ENCODE results near the gene TLCD3B. TPM values are rescaled to one million over a fixed set of nuclear protein-coding genes. Genes with fewer than 3 reads are reported as not detected.
"Not testable (repeated sequence)": the region's sequence is repeated elsewhere in the genome, so short reads cannot be mapped to it uniquely, and the experiment has no call there.

Gene TLCD3B
- total RNA-seq, 1 experiment from 2014 or later: 20.9 TPM

- DNase-seq: no peak
- no peaks in the 10 kb centered on the region for H3K79me2 ChIP-seq (ENCODE audit: insufficient read depth, low read length)
- H3K27me3 Mint-ChIP-seq (ENCODE audit: low read depth): peaks cover 15% of the 10 kb centered on the region
- no peak overlapping the region for H3K23ac ChIP-seq (ENCODE audit: insufficient read length, low read depth, low read length)
- H3K4me1 ChIP-seq (ENCODE audit: insufficient read depth, low read length): no peaks in the 10 kb centered on the region
- H2AK5ac ChIP-seq (ENCODE audit: insufficient read length, low read length): no peak overlapping the region
- no peaks in the 10 kb centered on the region for H3K9me3 Mint-ChIP-seq
- no peak overlapping the region for H2AFZ ChIP-seq (ENCODE audit: low read length)
- no peaks in the 10 kb centered on the region for H4K20me1 ChIP-seq (ENCODE audit: control insufficient read depth, insufficient read depth, insufficient read length)
- H4K8ac ChIP-seq (replicated peaks; ENCODE audit: insufficient read length, low read depth, low read length): no peak overlapping the region
- peaks cover 10% of the 10 kb centered on the region for H3K23me2 ChIP-seq (ENCODE audit: insufficient read length, low read depth, low read length, poor library complexity, severe bottlenecking)
- H4K91ac ChIP-seq (ENCODE audit: insufficient read length, low read depth, low read length): no peak overlapping the region
- no peak for TF ChIP-seq CTCF (conservative IDR thresholded peaks at IDR 0.05)
- no peak overlapping the region for H2BK120ac ChIP-seq (ENCODE audit: low read depth, low read length, poor library complexity, severe bottlenecking)
- no peaks in the 10 kb centered on the region for H3K79me1 ChIP-seq (ENCODE audit: insufficient read depth, low read depth, low read length, poor library complexity, severe bottlenecking)
- H2BK5ac ChIP-seq (ENCODE audit: insufficient read length, low read length): no peak overlapping the region
- no peak overlapping the region for H2BK15ac ChIP-seq (ENCODE audit: low read depth, low read length)
- no peak overlapping the region for H3K4me3 Mint-ChIP-seq
- no peaks in the 10 kb centered on the region for H3K9me3 ChIP-seq (ENCODE audit: control insufficient read depth, low read depth, low read length)
- no peak overlapping the region for H2BK20ac ChIP-seq (ENCODE audit: low read depth, low read length, poor library complexity, severe bottlenecking)
- no CpG with 5 or more reads among the region's 8 CpGs for WGBS (ENCODE audit: extremely low coverage, insufficient read length, low lambda C conversion rate)
- no peak overlapping the region for H3K4ac ChIP-seq (ENCODE audit: low read depth, low read length)
- peaks cover 0 to 4% (median 2%) of the 10 kb centered on the region in 3 experiments; a peak in 4 of 7 replicates for H3K36me3 Mint-ChIP-seq (ENCODE audit: insufficient read depth in 1 of 3, low read depth in 3 of 3)
- H3K27ac Mint-ChIP-seq: no peak overlapping the region
- H3K14ac ChIP-seq (ENCODE audit: insufficient read depth, low read length): no peak overlapping the region
- no peak overlapping the region for H3K4me2 ChIP-seq (ENCODE audit: insufficient read depth, insufficient read length, low read length)
- H3K27me3 ChIP-seq (ENCODE audit: insufficient read depth, low read length): no peaks in the 10 kb centered on the region; the same call in 1 of the 2 replicates
- H3K56ac ChIP-seq (ENCODE audit: insufficient read length, low read depth, low read length): no peak overlapping the region
- no peak overlapping the region for H3T11ph ChIP-seq (ENCODE audit: low read length)
- no peak overlapping the region for H2BK12ac ChIP-seq (ENCODE audit: insufficient read length, low read depth, low read length)
- no peak overlapping the region for H4K5ac ChIP-seq (ENCODE audit: insufficient read length, low read depth, low read length)
- no peak overlapping the region for H3K9ac ChIP-seq (ENCODE audit: extremely low read depth, insufficient read length, low read length)
- H3K27ac ChIP-seq (ENCODE audit: insufficient read length, low read depth, low read length): no peak overlapping the region
- H3K4me1 Mint-ChIP-seq: peaks cover 6% of the 10 kb centered on the region in 2 experiments
- no peak overlapping the region for H3K18ac ChIP-seq (ENCODE audit: insufficient read length, low read depth, low read length)
These were observed 14.4 kb downstream of the TLCD3B start for GRCh38 chr16:30016555-30017276.

GRCh38 chr16:30015450-30015849 lies 15.6 kb downstream of the TLCD3B start:
- not testable (repeated sequence) for H3K4ac ChIP-seq (ENCODE audit: low read depth, low read length); H2BK15ac ChIP-seq (ENCODE audit: low read depth, low read length); H3K23ac ChIP-seq (ENCODE audit: insufficient read length, low read depth, low read length); H3K4me1 ChIP-seq (ENCODE audit: insufficient read depth, low read length); H3K27ac Mint-ChIP-seq; H3K79me1 ChIP-seq (ENCODE audit: insufficient read depth, low read depth, low read length, poor library complexity, severe bottlenecking); H3K4me1 Mint-ChIP-seq; H2AK5ac ChIP-seq (ENCODE audit: insufficient read length, low read length); H3K9ac ChIP-seq (ENCODE audit: extremely low read depth, insufficient read length, low read length); H4K20me1 ChIP-seq (ENCODE audit: control insufficient read depth, insufficient read depth, insufficient read length); H3K27me3 ChIP-seq (ENCODE audit: insufficient read depth, low read length); H3K79me2 ChIP-seq (ENCODE audit: insufficient read depth, low read length); H2AFZ ChIP-seq (ENCODE audit: low read length); H4K5ac ChIP-seq (ENCODE audit: insufficient read length, low read depth, low read length); H2BK20ac ChIP-seq (ENCODE audit: low read depth, low read length, poor library complexity, severe bottlenecking); H3K56ac ChIP-seq (ENCODE audit: insufficient read length, low read depth, low read length); H3K4me3 Mint-ChIP-seq; H3K27ac ChIP-seq (ENCODE audit: insufficient read length, low read depth, low read length); H3K14ac ChIP-seq (ENCODE audit: insufficient read depth, low read length); H4K8ac ChIP-seq (replicated peaks; ENCODE audit: insufficient read length, low read depth, low read length); H3K4me2 ChIP-seq (ENCODE audit: insufficient read depth, insufficient read length, low read length); H2BK120ac ChIP-seq (ENCODE audit: low read depth, low read length, poor library complexity, severe bottlenecking); H2BK5ac ChIP-seq (ENCODE audit: insufficient read length, low read length); H3K18ac ChIP-seq (ENCODE audit: insufficient read length, low read depth, low read length); H4K91ac ChIP-seq (ENCODE audit: insufficient read length, low read depth, low read length); H3K36me3 Mint-ChIP-seq (ENCODE audit: insufficient read depth in 1 of 3, low read depth in 3 of 3); H3K9me3 Mint-ChIP-seq; H3K9me3 ChIP-seq (ENCODE audit: control insufficient read depth, low read depth, low read length); H3T11ph ChIP-seq (ENCODE audit: low read length); H2BK12ac ChIP-seq (ENCODE audit: insufficient read length, low read depth, low read length); DNase-seq
- peaks cover 19% of the 10 kb centered on the region for H3K27me3 Mint-ChIP-seq (ENCODE audit: low read depth)
- no CpG with 5 or more reads among the region's 7 CpGs for WGBS (ENCODE audit: extremely low coverage, insufficient read length, low lambda C conversion rate)
- H3K23me2 ChIP-seq (ENCODE audit: insufficient read length, low read depth, low read length, poor library complexity, severe bottlenecking): peaks cover 12% of the 10 kb centered on the region

All from H9 (cell line).